K562 (cell line): ENCODE measurements around the gene POU2F3. TPM values are rescaled to one million over a fixed set of nuclear protein-coding genes. Genes with fewer than 3 reads are reported as not detected.

Experiments used
- ATAC-seq: fragments of 200-7000 bp; cut with Tn5 transposase; 3 replicates; pipeline ENCODE4 v1.9.1; 2020; ENCODE audit warnings: moderate library complexity
- BruUV-seq: library from RNA; stranded (reverse); fragments of 400-500 nt; replicated peaks from 2 replicates; lab custom pipeline; 2021; lab: Mats Ljungman, UMichigan
- CTCF ChIA-PET: fragments of 300-600 bp; formaldehyde crosslinking; extraction: SDS; loops from one replicate; lab custom pipeline; 2021; ENCODE audit warnings: low intra/inter-chr PET ratio; lab: Yijun Ruan, JAX
- POLR2A ChIA-PET: fragments of 300-600, 350-650 bp; sonication (Branson Sonifier 250); formaldehyde crosslinking; extraction: SDS; loops from one replicate; lab custom pipeline; 2021; ENCODE audit warnings: antibody characterized with exemption, inconsistent platforms; lab: Yijun Ruan, JAX
- DNase-seq, 4 experiments: peaks; one replicate each; pipeline versions ENCODE4 v3.0.0 to v3.0.0-alpha.2; 2011 to 2018; ENCODE audit warnings: low spot score in 3 of 4, mixed read lengths in 3 of 4; ENCODE audit errors: extremely low read depth in 1 of 4
- FAIRE-seq: peaks from 2 replicates; lab custom pipeline; 2011; peaks lifted over from hg19 to GRCh38; lab: Jason Lieb, UNC
- H2AFZ ChIP-seq: 2 replicates; pipeline ENCODE4 v1.6.0; 2011; ENCODE audit warnings: low read depth, low read length, control low read depth, inconsistent platforms
- H3K27ac ChIP-seq: fragments of 200-600 bp; 3 replicates; pipeline ENCODE4 v1.8.0; 2011; ENCODE audit warnings: low read depth, mild to moderate bottlenecking, control low read depth, inconsistent platforms, low read length, moderate library complexity, mixed read lengths; ENCODE audit errors: extremely low read depth
- H3K27me3 ChIP-seq, 2 experiments: fragments of 300-600 bp in 1 of 2; 2 replicates in 1 of 2; 3 replicates in 1 of 2; pipeline versions ENCODE4 v1.6.0 to v1.8.0; 2011; ENCODE audit warnings: inconsistent platforms in 2 of 2, low read length in 2 of 2, mild to moderate bottlenecking in 1 of 2, mixed read lengths in 1 of 2, moderate library complexity in 1 of 2; ENCODE audit not compliant: control insufficient read depth in 2 of 2, insufficient read depth in 2 of 2
- H3K36me3 ChIP-seq: fragments of 300-600 bp; 3 replicates; pipeline ENCODE4 v1.8.0; 2011; ENCODE audit warnings: mild to moderate bottlenecking, low read length, inconsistent platforms; ENCODE audit not compliant: control insufficient read depth, insufficient read depth
- H3K4me1 ChIP-seq, 2 experiments: fragments of 200-600 bp in 1 of 2; replicated peaks in 1 of 2; 2 replicates in 1 of 2; 3 replicates in 1 of 2; pipeline versions ENCODE4 v1.5.1 to v1.8.0; 2011; ENCODE audit warnings: inconsistent platforms in 2 of 2, low read length in 2 of 2, mild to moderate bottlenecking in 1 of 2, mixed read lengths in 1 of 2, moderate library complexity in 1 of 2; ENCODE audit not compliant: control insufficient read depth in 2 of 2, insufficient read depth in 2 of 2
- H3K4me2 ChIP-seq: 2 replicates; pipeline ENCODE4 v1.6.1; 2011; ENCODE audit warnings: low read length, control low read depth, inconsistent platforms, mixed read lengths; ENCODE audit not compliant: insufficient read depth
- H3K4me3 ChIP-seq: fragments of 200-600 bp; sonication (generic), shearing (Covaris generic); 2 replicates; pipeline ENCODE4 v1.5.1; 2016; ENCODE audit warnings: control low read depth, inconsistent platforms
- H3K79me2 ChIP-seq: fragments of 200-600 bp; 3 replicates; pipeline ENCODE4 v1.8.0; 2011; ENCODE audit warnings: low read length, inconsistent platforms; ENCODE audit not compliant: control insufficient read depth, insufficient read depth
- H3K9ac ChIP-seq, 2 experiments: 2 replicates each; pipeline versions ENCODE4 v1.6.0 to v1.6.1; 2011; ENCODE audit warnings: low read depth in 2 of 2, low read length in 2 of 2, control low read depth in 1 of 2, inconsistent platforms in 1 of 2, mild to moderate bottlenecking in 1 of 2, mixed read lengths in 1 of 2; ENCODE audit not compliant: insufficient read depth in 1 of 2
- H3K9me1 ChIP-seq: one replicate; pipeline ENCODE4 v1.6.0; 2011; ENCODE audit warnings: inconsistent platforms, mild to moderate bottlenecking, low read length, moderate library complexity; ENCODE audit not compliant: control insufficient read depth, insufficient read depth
- H3K9me3 ChIP-seq: replicated peaks from 2 replicates; pipeline ENCODE4 v1.5.1; 2011; ENCODE audit warnings: low read depth, low read length, inconsistent platforms; ENCODE audit not compliant: control insufficient read depth, insufficient read depth
- H4K20me1 ChIP-seq: replicated peaks from 2 replicates; pipeline ENCODE4 v1.6.1; 2011; ENCODE audit warnings: low read length, inconsistent platforms, mixed read lengths; ENCODE audit not compliant: control insufficient read depth, insufficient read depth
- ARID2 ChIP-seq: fragments of 450-650 bp; IDR thresholded peaks from 2 replicates; pipeline ENCODE4 v1.6.1; 2017; ENCODE audit warnings: antibody characterized with exemption, mild to moderate bottlenecking
- BRD4 ChIP-seq: fragments of 200-600 bp; sonication (generic); IDR thresholded peaks from 2 replicates; pipeline ENCODE4 v1.6.1; 2017; ENCODE audit warnings: inconsistent platforms
- CBX2 ChIP-seq: fragments of 200-600 bp; sonication (generic); IDR thresholded peaks from one replicate; pipeline ENCODE4 v1.6.1; 2012; ENCODE audit warnings: mild to moderate bottlenecking, low read length, inconsistent platforms; ENCODE audit not compliant: insufficient read depth, poor library complexity, severe bottlenecking
- KLF16 ChIP-seq: IDR thresholded peaks from 2 replicates; pipeline ENCODE4 v1.6.1; 2016; ENCODE audit warnings: antibody characterized with exemption
- RAD21 ChIP-seq, 2 experiments: fragments of 250-450 bp in 1 of 2; fragments of 450-650 bp in 1 of 2; sonication (Bioruptor Pico) in 1 of 2; formaldehyde crosslinking in 1 of 2; IDR thresholded peaks in 1 of 2; conservative IDR thresholded peaks in 1 of 2; 2 replicates each; pipeline versions ENCODE4 v1.4.0 to v1.8.0; 2020 to 2022; ENCODE audit warnings: mild to moderate bottlenecking in 2 of 2, moderate library complexity in 1 of 2
- XRCC5 ChIP-seq: fragments of 200-400 bp; formaldehyde crosslinking; IDR thresholded peaks from 2 replicates; pipeline ENCODE4 v1.6.1; 2017; ENCODE audit warnings: low read depth, mild to moderate bottlenecking, low read length
- ZFPM2 ChIP-seq: fragments of 250-450 bp; sonication (Bioruptor Pico); IDR thresholded peaks from 2 replicates; pipeline ENCODE4 v1.5.1; 2022; ENCODE audit warnings: mild to moderate bottlenecking
- ZKSCAN1 ChIP-seq: fragments of 150-350 bp; IDR thresholded peaks from 2 replicates; pipeline ENCODE4 v1.6.1; 2016; ENCODE audit warnings: low read depth, low read length
- WGBS: fragments of 100-300 bp; shearing (Covaris generic); methylation state at CpG from one replicate; pipeline ENCODE4 v1.1.6; 2016; ENCODE audit warnings: low coverage, mixed read lengths; ENCODE audit not compliant: insufficient coverage; ENCODE audit errors: missing lambda C conversion rate; 5-methylcytosine and 5-hydroxymethylcytosine counted together
- in situ Hi-C: fragments of 300-500 bp; cut with MboI; formaldehyde crosslinking; loops from 4 replicates; pipeline ENCODE4 v1.15.0; 2018; ENCODE audit warnings: inconsistent platforms, mixed read lengths
- intact Hi-C: fragments of 100-400 bp; cut with micrococcal nuclease; formaldehyde crosslinking; loops from 2 replicates; pipeline ENCODE4 v1.14.2; 2022
- polyA plus RNA-seq, 8 experiments: library from polyadenylated mRNA; depleted of rRNA in 4 of 8; stranded (reverse) in 5 of 8; unstranded in 3 of 8; fragments of >200 nt; fragmentation: Nextera tagmentation in 2 of 8; fragmentation: Illumina TruSeq in 1 of 8; extraction: Ambion mirVana in 2 of 8; extraction: Trizol in 1 of 8; gene quantifications; 2 replicates each; pipeline versions ENCODE4 v1.2.1 to v1.2.3, GENCODE V29; 2011 to 2014; ENCODE audit warnings: inconsistent platforms in 1 of 8, missing spikeins in 1 of 8
- total RNA-seq, 7 experiments: library from RNA; depleted of rRNA in 6 of 7; stranded (reverse); fragments of >200 nt in 6 of 7; fragmentation: Illumina TruSeq in 2 of 7; extraction: Trizol in 2 of 7; gene quantifications; 2 replicates each; pipeline versions ENCODE4 v1.2.1 to v1.2.3, GENCODE V29; 2011 to 2021; ENCODE audit warnings: low replicate concordance in 1 of 7
- TF ChIP-seq, protein P1 (sequence below): IDR thresholded peaks from 2 replicates; pipeline ENCODE4 v1.6.1; 2011; ENCODE audit warnings: borderline replicate concordance, low read depth, mild to moderate bottlenecking, moderate library complexity, low read length; ENCODE audit not compliant: insufficient read depth, poor library complexity, severe bottlenecking
- TF ChIP-seq, protein P2 (sequence below): fragments of 450-650 bp; formaldehyde crosslinking; conservative IDR thresholded peaks from 2 replicates; pipeline ENCODE4 v1.4.0; 2022; ENCODE audit warnings: mild to moderate bottlenecking, missing genetic modification characterization
- TF ChIP-seq, protein P3 (sequence below), 2 experiments: fragments of 450-650 bp in 1 of 2; IDR thresholded peaks; 2 replicates each; pipeline ENCODE4 v1.6.1; 2011 to 2017; ENCODE audit warnings: low read depth in 2 of 2, antibody characterized with exemption in 1 of 2, borderline replicate concordance in 1 of 2, low read length in 1 of 2, mild to moderate bottlenecking in 1 of 2, mixed read lengths in 1 of 2; ENCODE audit not compliant: control insufficient read depth in 1 of 2
- TF ChIP-seq, protein P4 (sequence below): sonication (generic); formaldehyde crosslinking; IDR thresholded peaks from 2 replicates; pipeline ENCODE4 v1.8.1; 2023; ENCODE audit warnings: mild to moderate bottlenecking, missing genetic modification reagents

Gene POU2F3
- total and polyA plus RNA-seq, 9 of the 15 experiments (the other 6 are each of a cell fraction or from before 2014, with no cell fraction given) = not detected

DNA sequence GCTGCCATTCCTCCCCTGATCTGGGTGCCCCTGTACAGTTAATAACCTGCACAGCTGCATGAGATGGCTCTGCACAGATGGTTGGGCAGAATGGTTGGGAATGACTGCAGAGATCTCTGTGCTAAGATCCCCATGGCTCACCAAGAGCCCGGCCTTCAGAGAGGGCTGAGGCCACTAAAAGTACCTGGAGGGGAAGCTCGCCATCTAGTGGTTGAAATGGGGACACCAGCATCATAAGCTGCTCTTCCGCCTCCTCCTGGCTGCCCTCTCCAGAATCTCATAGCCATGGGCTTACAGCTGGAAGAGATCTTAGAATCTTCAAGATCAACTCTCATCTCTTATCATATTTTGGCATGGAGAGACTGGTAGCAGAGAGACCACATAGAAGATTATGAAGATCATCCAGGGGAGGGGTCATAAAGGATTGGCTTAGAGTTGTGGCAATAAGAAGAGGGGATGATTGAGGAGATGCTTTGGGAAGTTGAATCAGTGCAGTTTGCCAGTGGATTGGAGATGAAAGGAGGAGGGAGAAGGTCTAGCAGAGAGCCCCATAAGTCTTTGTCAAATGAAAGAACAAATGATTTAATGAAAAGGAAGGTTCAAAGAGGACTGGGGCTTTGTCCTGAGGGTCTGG lies 63.2 kb downstream of the POU2F3 start:
- 0% methylated on average over 3 of the region's 3 CpGs for WGBS
- peak; percentile 94 for ATAC-seq
- no peak overlapping the region for H3K4me2 ChIP-seq
- H2AFZ ChIP-seq = no peak overlapping the region
- H3K9me1 ChIP-seq = no peaks in the 10 kb centered on the region
- peaks cover 14 to 53% of the 10 kb centered on the region in 2 experiments; a peak in 4 of 5 replicates for H3K27me3 ChIP-seq
- in situ Hi-C loops = loop anchor here (5.0 kb wide), 1 partner anchor 131 kb away; no protein-coding TSS in a partner anchor
- ChIA-PET POLR2A (interaction anchor here (0.7 to 1.9 kb wide), 8 partner anchors 9 to 77 kb away, joined by 3 to 7 read pairs (median 4); no protein-coding TSS in a partner anchor), CTCF (interaction anchor here (0.7 to 4.4 kb wide), 7 partner anchors 12 to 131 kb away, joined by 3 to 43 read pairs (median 3); partner anchors contain the start of gene POU2F3)
- intact Hi-C loops = loop anchor here (1.0 to 10.0 kb wide), 3 partner anchors 68 to 638 kb away; no protein-coding TSS in a partner anchor
- no peak overlapping the region for H3K27ac ChIP-seq
- no TSS peak for BruUV-seq
- H3K36me3 ChIP-seq = no peaks in the 10 kb centered on the region
- FAIRE-seq = peak; percentile 99
- no peak overlapping the region for H3K9ac ChIP-seq
- H3K79me2 ChIP-seq = no peaks in the 10 kb centered on the region
- H3K4me3 ChIP-seq = no peak overlapping the region
- H3K4me1 ChIP-seq = no peaks in the 10 kb centered on the region; a peak in 2 of 5 replicates
- H3K9me3 ChIP-seq = no peaks in the 10 kb centered on the region
- peaks cover 22% of the 10 kb centered on the region; the same call in 1 of the 2 replicates for H4K20me1 ChIP-seq
- DNase-seq = peak; percentile 81 to 87 (median 86)
- TF ChIP-seq ZFPM2 (no peak), ZKSCAN1 (0 out of 2 replicates have a peak, but pooled peaks have one; percentile 35), CBX2 (no peak), ARID2 (peak; percentile 9; the same call in 1 of the 2 replicates), RAD21 (CRISPR knock-in tag; conservative IDR thresholded peaks at IDR 0.05 in 1 of 2, IDR thresholded peaks at IDR 0.05 in 1 of 2) (peak; percentile 71 to 91), XRCC5 (peak; percentile 32; the same call in 1 of the 2 replicates), KLF16 (0 out of 2 replicates have a peak, but pooled peaks have one; percentile 30), BRD4 (no peak)
- TF ChIP-seq, protein P1, sequence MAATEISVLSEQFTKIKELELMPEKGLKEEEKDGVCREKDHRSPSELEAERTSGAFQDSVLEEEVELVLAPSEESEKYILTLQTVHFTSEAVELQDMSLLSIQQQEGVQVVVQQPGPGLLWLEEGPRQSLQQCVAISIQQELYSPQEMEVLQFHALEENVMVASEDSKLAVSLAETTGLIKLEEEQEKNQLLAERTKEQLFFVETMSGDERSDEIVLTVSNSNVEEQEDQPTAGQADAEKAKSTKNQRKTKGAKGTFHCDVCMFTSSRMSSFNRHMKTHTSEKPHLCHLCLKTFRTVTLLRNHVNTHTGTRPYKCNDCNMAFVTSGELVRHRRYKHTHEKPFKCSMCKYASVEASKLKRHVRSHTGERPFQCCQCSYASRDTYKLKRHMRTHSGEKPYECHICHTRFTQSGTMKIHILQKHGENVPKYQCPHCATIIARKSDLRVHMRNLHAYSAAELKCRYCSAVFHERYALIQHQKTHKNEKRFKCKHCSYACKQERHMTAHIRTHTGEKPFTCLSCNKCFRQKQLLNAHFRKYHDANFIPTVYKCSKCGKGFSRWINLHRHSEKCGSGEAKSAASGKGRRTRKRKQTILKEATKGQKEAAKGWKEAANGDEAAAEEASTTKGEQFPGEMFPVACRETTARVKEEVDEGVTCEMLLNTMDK = peak; percentile 52
- TF ChIP-seq, protein P2, sequence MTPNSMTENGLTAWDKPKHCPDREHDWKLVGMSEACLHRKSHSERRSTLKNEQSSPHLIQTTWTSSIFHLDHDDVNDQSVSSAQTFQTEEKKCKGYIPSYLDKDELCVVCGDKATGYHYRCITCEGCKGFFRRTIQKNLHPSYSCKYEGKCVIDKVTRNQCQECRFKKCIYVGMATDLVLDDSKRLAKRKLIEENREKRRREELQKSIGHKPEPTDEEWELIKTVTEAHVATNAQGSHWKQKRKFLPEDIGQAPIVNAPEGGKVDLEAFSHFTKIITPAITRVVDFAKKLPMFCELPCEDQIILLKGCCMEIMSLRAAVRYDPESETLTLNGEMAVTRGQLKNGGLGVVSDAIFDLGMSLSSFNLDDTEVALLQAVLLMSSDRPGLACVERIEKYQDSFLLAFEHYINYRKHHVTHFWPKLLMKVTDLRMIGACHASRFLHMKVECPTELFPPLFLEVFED (CRISPR knock-in tag) = no peak
- TF ChIP-seq, protein P3, sequence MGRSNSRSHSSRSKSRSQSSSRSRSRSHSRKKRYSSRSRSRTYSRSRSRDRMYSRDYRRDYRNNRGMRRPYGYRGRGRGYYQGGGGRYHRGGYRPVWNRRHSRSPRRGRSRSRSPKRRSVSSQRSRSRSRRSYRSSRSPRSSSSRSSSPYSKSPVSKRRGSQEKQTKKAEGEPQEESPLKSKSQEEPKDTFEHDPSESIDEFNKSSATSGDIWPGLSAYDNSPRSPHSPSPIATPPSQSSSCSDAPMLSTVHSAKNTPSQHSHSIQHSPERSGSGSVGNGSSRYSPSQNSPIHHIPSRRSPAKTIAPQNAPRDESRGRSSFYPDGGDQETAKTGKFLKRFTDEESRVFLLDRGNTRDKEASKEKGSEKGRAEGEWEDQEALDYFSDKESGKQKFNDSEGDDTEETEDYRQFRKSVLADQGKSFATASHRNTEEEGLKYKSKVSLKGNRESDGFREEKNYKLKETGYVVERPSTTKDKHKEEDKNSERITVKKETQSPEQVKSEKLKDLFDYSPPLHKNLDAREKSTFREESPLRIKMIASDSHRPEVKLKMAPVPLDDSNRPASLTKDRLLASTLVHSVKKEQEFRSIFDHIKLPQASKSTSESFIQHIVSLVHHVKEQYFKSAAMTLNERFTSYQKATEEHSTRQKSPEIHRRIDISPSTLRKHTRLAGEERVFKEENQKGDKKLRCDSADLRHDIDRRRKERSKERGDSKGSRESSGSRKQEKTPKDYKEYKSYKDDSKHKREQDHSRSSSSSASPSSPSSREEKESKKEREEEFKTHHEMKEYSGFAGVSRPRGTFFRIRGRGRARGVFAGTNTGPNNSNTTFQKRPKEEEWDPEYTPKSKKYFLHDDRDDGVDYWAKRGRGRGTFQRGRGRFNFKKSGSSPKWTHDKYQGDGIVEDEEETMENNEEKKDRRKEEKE (IDR thresholded peaks at IDR 0.05; ENCODE audit: borderline replicate concordance in 1 of 2, control insufficient read depth in 1 of 2, low read depth in 2 of 2, low read length in 1 of 2) = no peak
- TF ChIP-seq, protein P4, sequence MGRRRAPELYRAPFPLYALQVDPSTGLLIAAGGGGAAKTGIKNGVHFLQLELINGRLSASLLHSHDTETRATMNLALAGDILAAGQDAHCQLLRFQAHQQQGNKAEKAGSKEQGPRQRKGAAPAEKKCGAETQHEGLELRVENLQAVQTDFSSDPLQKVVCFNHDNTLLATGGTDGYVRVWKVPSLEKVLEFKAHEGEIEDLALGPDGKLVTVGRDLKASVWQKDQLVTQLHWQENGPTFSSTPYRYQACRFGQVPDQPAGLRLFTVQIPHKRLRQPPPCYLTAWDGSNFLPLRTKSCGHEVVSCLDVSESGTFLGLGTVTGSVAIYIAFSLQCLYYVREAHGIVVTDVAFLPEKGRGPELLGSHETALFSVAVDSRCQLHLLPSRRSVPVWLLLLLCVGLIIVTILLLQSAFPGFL (CRISPR knock-in tag) = 0 out of 2 replicates have a peak, but pooled peaks have one; percentile 36
